Endothelial cell of umbilical vein (primary cell): Measurements from ENCODE around the gene BAG1. TPM values are rescaled to one million over a fixed set of nuclear protein-coding genes. Genes with fewer than 3 reads are reported as not detected.

Experiments
- BruUV-seq: library from RNA; stranded (reverse); fragments of 400-500 nt; replicated peaks from 2 replicates; lab custom pipeline; 2021; lab: Mats Ljungman, UMichigan
- CTCF ChIA-PET: fragments of 300-600, 350-600 bp; sonication (Branson Sonifier 250); formaldehyde crosslinking; loops from one replicate; lab custom pipeline; 2021; ENCODE audit warnings: antibody characterized with exemption, inconsistent platforms; lab: Charles Lee
- POLR2A ChIA-PET: fragments of 300-600, 350-600 bp; sonication (Branson Sonifier 250); formaldehyde crosslinking; loops from one replicate; lab custom pipeline; 2021; ENCODE audit warnings: antibody characterized with exemption, inconsistent platforms; lab: Charles Lee
- DNase-seq: peaks from one replicate; pipeline ENCODE4 v3.0.0-alpha.2; 2011; ENCODE audit warnings: low read depth, low spot score
- FAIRE-seq: peaks from 2 replicates; lab custom pipeline; 2011; peaks lifted over from hg19 to GRCh38; lab: Jason Lieb, UNC
- H2AFZ ChIP-seq: 2 replicates; pipeline ENCODE4 v1.6.0; 2012; ENCODE audit warnings: low read depth, low read length, control low read depth, inconsistent platforms
- H3K27ac ChIP-seq: 2 replicates; pipeline ENCODE4 v1.5.1; 2011; ENCODE audit warnings: low read depth, mild to moderate bottlenecking, control low read depth, low read length, moderate library complexity; ENCODE audit not compliant: insufficient read depth
- H3K27me3 ChIP-seq, 2 experiments: 2 replicates each; pipeline versions ENCODE4 v1.6.0 to v1.6.1; 2011; ENCODE audit warnings: low read length in 2 of 2, mixed read lengths in 1 of 2; ENCODE audit not compliant: control insufficient read depth in 2 of 2, insufficient read depth in 2 of 2
- H3K36me3 ChIP-seq, 2 experiments: 2 replicates in 1 of 2; 3 replicates in 1 of 2; pipeline ENCODE4 v1.5.1; 2011; ENCODE audit warnings: low read length in 2 of 2, mild to moderate bottlenecking in 1 of 2, moderate library complexity in 1 of 2; ENCODE audit not compliant: control insufficient read depth in 2 of 2, insufficient read depth in 2 of 2; ENCODE audit errors: extremely low read depth in 1 of 2
- H3K4me1 ChIP-seq: 3 replicates; pipeline ENCODE4 v1.5.1; 2011; ENCODE audit warnings: mild to moderate bottlenecking, low read length; ENCODE audit not compliant: control insufficient read depth, insufficient read depth; ENCODE audit errors: extremely low read depth
- H3K4me2 ChIP-seq: 2 replicates; pipeline ENCODE4 v1.6.1; 2011; ENCODE audit warnings: low read length, control low read depth, mixed read lengths; ENCODE audit not compliant: insufficient read depth
- H3K4me3 ChIP-seq, 3 experiments: fragments of 200-600 bp in 1 of 3; sonication (generic), shearing (Covaris generic) in 1 of 3; replicated peaks in 1 of 3; 2 replicates each; pipeline ENCODE4 v1.5.1; 2011 to 2016; ENCODE audit warnings: control low read depth in 3 of 3, low read length in 3 of 3, mild to moderate bottlenecking in 2 of 3, inconsistent platforms in 1 of 3, low read depth in 1 of 3, moderate library complexity in 1 of 3; ENCODE audit not compliant: insufficient read depth in 1 of 3
- H3K79me2 ChIP-seq: 2 replicates; pipeline ENCODE4 v1.6.0; 2012; ENCODE audit warnings: low read length, inconsistent platforms; ENCODE audit not compliant: control insufficient read depth, insufficient read depth
- H3K9ac ChIP-seq: replicated peaks from 2 replicates; pipeline ENCODE3; 2011; ENCODE audit warnings: low read length, control low read depth; ENCODE audit not compliant: insufficient read depth; ENCODE audit errors: extremely low read depth
- H3K9me1 ChIP-seq: replicated peaks from 3 replicates; pipeline ENCODE4 v1.6.0; 2011; ENCODE audit warnings: mild to moderate bottlenecking, low read length; ENCODE audit not compliant: control insufficient read depth, insufficient read depth; ENCODE audit errors: extremely low read depth
- H3K9me3 ChIP-seq: replicated peaks from 2 replicates; pipeline ENCODE4 v1.5.1; 2012; ENCODE audit warnings: low read length, inconsistent platforms; ENCODE audit not compliant: control insufficient read depth, insufficient read depth
- H4K20me1 ChIP-seq: replicated peaks from 2 replicates; pipeline ENCODE3; 2011; ENCODE audit warnings: mild to moderate bottlenecking, low read length; ENCODE audit not compliant: control insufficient read depth, insufficient read depth; ENCODE audit errors: extremely low read depth
- CTCF ChIP-seq, 2 donors: IDR thresholded peaks; 1 replicate in 1 of 2; 2 replicates in 1 of 2; pipeline ENCODE4 v1.5.1; 2011; ENCODE audit warnings: low read length in 2 of 2, mild to moderate bottlenecking in 2 of 2, moderate library complexity in 2 of 2, control low read depth in 1 of 2, inconsistent platforms in 1 of 2, low read depth in 1 of 2; ENCODE audit not compliant: insufficient read depth in 1 of 2; ENCODE audit errors: extremely low read depth in 1 of 2
- EZH2 ChIP-seq: IDR thresholded peaks from 2 replicates; pipeline ENCODE4 v1.6.1; 2012; ENCODE audit warnings: borderline replicate concordance, low read depth, mild to moderate bottlenecking, moderate library complexity, low read length, inconsistent platforms; ENCODE audit not compliant: severe bottlenecking
- FOS ChIP-seq: IDR thresholded peaks from 2 replicates; pipeline ENCODE4 v1.6.1; 2011; ENCODE audit warnings: mild to moderate bottlenecking, low read length, moderate library complexity, borderline replicate concordance; ENCODE audit not compliant: insufficient read depth
- GATA2 ChIP-seq: IDR thresholded peaks from 2 replicates; pipeline ENCODE4 v1.7.0; 2011; ENCODE audit warnings: low read depth, mild to moderate bottlenecking, moderate library complexity, mixed read lengths, low read length; ENCODE audit not compliant: insufficient read length, insufficient read depth
- JUN ChIP-seq: IDR thresholded peaks from 2 replicates; pipeline ENCODE4 v1.6.1; 2011; ENCODE audit warnings: borderline replicate concordance, low read depth; ENCODE audit not compliant: insufficient read length, insufficient read depth
- MYC ChIP-seq: IDR thresholded peaks from one replicate; pipeline ENCODE4 v1.6.1; 2011; ENCODE audit warnings: mild to moderate bottlenecking, low read depth, low read length
- POLR2A ChIP-seq: IDR thresholded peaks from 2 replicates; pipeline ENCODE4 v1.6.1; 2012; ENCODE audit warnings: low read depth, mild to moderate bottlenecking, control low read depth, low read length
- POLR2AphosphoS5 ChIP-seq: IDR thresholded peaks from 2 replicates; pipeline ENCODE4 v1.6.1; 2012; ENCODE audit warnings: low read depth, mild to moderate bottlenecking, control low read depth, low read length, moderate library complexity; ENCODE audit not compliant: insufficient read depth
- dilution Hi-C: fragments of 300-500 bp; cut with MboI; formaldehyde crosslinking; loops from one replicate; pipeline ENCODE4 v1.15.0; 2019; ENCODE audit warnings: low sequenced_read_pairs; ENCODE audit not compliant: extremely low pct_ligation_motif_present
- intact Hi-C: fragments of 100-400 bp; cut with micrococcal nuclease; formaldehyde crosslinking; loops from one replicate; pipeline ENCODE4 v1.10.0; 2022
- polyA plus RNA-seq, 4 experiments: library from polyadenylated mRNA; depleted of rRNA in 3 of 4; stranded (reverse) in 3 of 4; unstranded in 1 of 4; fragments of >200 nt; gene quantifications; 2 replicates each; pipeline versions ENCODE4 v1.2.1 to v1.2.3, GENCODE V29; 2011 to 2012; ENCODE audit warnings: missing spikeins in 1 of 4
- total RNA-seq: library from RNA; stranded (reverse); gene quantifications from 2 replicates; pipeline ENCODE4 v1.2.3, GENCODE V29; 2021
- TF ChIP-seq, protein P1 (sequence below): IDR thresholded peaks from 2 replicates; pipeline ENCODE4 v1.6.1; 2011; ENCODE audit not compliant: insufficient read depth, insufficient read length

Gene BAG1
- total and polyA plus RNA-seq, 2 donors (not counting 3 experiments of a cell fraction or from before 2014, with no cell fraction given): 44.6 to 87.4 TPM

- POLR2A ChIA-PET: no interaction called here
- H3K36me3 ChIP-seq: no peaks in the 10 kb centered on the region
- no peak overlapping the region for H3K4me3 ChIP-seq
- no peak overlapping the region for H3K4me2 ChIP-seq
- BruUV-seq: no TSS peak
- H3K79me2 ChIP-seq: no peaks in the 10 kb centered on the region
- no peak overlapping the region for H2AFZ ChIP-seq
- no peak overlapping the region for H3K27ac ChIP-seq
- TF ChIP-seq POLR2A: no peak
- TF ChIP-seq POLR2AphosphoS5: no peak
- dilution Hi-C loops: no loop called here
- H3K4me1 ChIP-seq: no peaks in the 10 kb centered on the region
- CTCF ChIA-PET: interaction anchor here (1.1 kb wide), 1 partner anchor 79 kb away, joined by 3 read pairs; no protein-coding TSS in a partner anchor
- no peaks in the 10 kb centered on the region for H4K20me1 ChIP-seq
- intact Hi-C loops: no loop called here
- no peak for FAIRE-seq
- no peak overlapping the region for H3K9ac ChIP-seq
- DNase-seq: no peak
- H3K9me3 ChIP-seq: no peaks in the 10 kb centered on the region
- H3K27me3 ChIP-seq: peaks cover 0 to 16% of the 10 kb centered on the region in 2 experiments
- no peaks in the 10 kb centered on the region for H3K9me1 ChIP-seq
These were observed 33.5 kb downstream of the BAG1 start for GRCh38 chr9:33230756-33231622.

DNA sequence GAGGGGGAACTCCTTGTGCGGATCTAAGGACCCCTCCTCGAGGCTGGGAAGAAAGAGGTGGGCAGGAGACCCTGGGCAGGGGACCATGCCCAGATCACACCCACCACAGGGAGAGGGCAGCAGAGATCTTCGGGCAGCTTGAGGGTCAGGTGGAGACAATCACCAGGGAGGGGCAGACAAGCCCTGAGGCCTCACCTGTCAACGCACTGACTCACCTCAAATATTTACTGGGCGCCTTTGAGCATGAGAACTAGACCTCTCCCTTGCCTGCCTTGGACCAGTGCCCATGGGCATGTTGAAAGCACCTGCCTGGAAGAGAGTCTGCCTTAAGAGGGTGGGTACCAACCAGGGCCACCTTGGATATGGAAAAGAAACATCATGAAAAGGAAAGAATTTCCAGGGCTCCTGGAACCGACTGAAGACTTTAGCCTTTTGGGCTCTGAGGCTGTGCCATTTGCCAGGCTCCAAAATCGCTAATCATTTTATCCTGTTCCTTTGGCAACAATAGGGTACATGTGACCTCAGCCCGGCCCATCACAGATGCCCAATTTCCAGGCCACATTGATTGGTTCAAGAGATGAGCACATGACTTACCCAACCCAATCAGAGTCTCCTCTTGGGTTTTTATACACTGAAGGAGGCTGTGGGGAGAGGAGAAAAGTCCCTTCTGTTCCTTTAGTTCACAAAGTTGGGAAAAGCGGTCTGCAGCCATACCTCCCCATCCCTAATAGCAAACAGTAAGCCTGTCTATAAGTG, 35.0 kb downstream of the BAG1 start:
- H3K4me1 ChIP-seq: peaks cover 5% of the 10 kb centered on the region
- H3K9me1 ChIP-seq: no peaks in the 10 kb centered on the region
- ChIA-PET CTCF (interaction anchor here (1.0 kb wide), 1 partner anchor 238 kb away, joined by 3 read pairs; no protein-coding TSS in a partner anchor), POLR2A (no interaction called here)
- DNase-seq (no peak), FAIRE-seq (no peak)
- intact Hi-C loops (loop anchor here (5.0 kb wide), 1 partner anchor 647 kb away; no protein-coding TSS in a partner anchor), dilution Hi-C loops (no loop called here)
- H3K4me3 ChIP-seq: no peak overlapping the region
- BruUV-seq: no TSS peak
- no peak overlapping the region for H3K4me2 ChIP-seq
- no peaks in the 10 kb centered on the region for H4K20me1 ChIP-seq
- TF ChIP-seq EZH2 (no peak), FOS (no peak), CTCF (IDR thresholded peaks at IDR 0.05; ENCODE audit: extremely low read depth in 1 of 2, insufficient read depth in 1 of 2, low read depth in 1 of 2, low read length in 2 of 2) (no peak), MYC (no peak), JUN (no peak), POLR2AphosphoS5 (no peak), POLR2A (no peak), GATA2 (no peak)
- TF ChIP-seq, protein P1, sequence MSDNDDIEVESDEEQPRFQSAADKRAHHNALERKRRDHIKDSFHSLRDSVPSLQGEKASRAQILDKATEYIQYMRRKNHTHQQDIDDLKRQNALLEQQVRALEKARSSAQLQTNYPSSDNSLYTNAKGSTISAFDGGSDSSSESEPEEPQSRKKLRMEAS: no peak
- H3K79me2 ChIP-seq: no peaks in the 10 kb centered on the region
- no peaks in the 10 kb centered on the region for H3K9me3 ChIP-seq
- no peak overlapping the region for H3K9ac ChIP-seq
- H3K36me3 ChIP-seq: no peaks in the 10 kb centered on the region
- peaks cover 0 to 13% of the 10 kb centered on the region in 2 experiments for H3K27me3 ChIP-seq
- H2AFZ ChIP-seq: no peak overlapping the region
- H3K27ac ChIP-seq: no peak overlapping the region
